Measurements from ENCODE around the gene PLXDC2. TPM values are rescaled to one million over a fixed set of nuclear protein-coding genes. Genes with fewer than 3 reads are reported as not detected.

The PLXDC2 gene
- total and polyA plus RNA-seq, 2 experiments from 2014 or later, result 13.5 to 19.4 TPM

DNA sequence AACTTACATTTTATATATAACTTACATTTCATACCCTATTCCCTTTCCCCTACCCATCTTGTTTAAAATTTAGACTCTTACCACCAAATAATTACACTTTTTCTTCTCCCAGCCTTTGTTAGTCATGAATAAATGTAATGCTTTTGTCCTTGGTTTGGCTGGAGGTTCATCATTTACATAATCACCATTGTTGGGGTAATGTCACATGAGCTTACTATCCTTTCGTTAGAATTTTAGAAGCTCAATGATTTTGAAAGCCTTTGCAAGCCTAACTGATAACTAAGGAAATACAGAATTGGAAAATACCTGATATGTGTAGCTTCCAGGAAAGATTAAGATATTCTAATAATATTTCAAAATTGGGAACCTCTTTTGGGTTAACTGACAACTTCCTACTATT is 171.7 kb downstream of the PLXDC2 start (continued):
- TF ChIP-seq, protein P1, sequence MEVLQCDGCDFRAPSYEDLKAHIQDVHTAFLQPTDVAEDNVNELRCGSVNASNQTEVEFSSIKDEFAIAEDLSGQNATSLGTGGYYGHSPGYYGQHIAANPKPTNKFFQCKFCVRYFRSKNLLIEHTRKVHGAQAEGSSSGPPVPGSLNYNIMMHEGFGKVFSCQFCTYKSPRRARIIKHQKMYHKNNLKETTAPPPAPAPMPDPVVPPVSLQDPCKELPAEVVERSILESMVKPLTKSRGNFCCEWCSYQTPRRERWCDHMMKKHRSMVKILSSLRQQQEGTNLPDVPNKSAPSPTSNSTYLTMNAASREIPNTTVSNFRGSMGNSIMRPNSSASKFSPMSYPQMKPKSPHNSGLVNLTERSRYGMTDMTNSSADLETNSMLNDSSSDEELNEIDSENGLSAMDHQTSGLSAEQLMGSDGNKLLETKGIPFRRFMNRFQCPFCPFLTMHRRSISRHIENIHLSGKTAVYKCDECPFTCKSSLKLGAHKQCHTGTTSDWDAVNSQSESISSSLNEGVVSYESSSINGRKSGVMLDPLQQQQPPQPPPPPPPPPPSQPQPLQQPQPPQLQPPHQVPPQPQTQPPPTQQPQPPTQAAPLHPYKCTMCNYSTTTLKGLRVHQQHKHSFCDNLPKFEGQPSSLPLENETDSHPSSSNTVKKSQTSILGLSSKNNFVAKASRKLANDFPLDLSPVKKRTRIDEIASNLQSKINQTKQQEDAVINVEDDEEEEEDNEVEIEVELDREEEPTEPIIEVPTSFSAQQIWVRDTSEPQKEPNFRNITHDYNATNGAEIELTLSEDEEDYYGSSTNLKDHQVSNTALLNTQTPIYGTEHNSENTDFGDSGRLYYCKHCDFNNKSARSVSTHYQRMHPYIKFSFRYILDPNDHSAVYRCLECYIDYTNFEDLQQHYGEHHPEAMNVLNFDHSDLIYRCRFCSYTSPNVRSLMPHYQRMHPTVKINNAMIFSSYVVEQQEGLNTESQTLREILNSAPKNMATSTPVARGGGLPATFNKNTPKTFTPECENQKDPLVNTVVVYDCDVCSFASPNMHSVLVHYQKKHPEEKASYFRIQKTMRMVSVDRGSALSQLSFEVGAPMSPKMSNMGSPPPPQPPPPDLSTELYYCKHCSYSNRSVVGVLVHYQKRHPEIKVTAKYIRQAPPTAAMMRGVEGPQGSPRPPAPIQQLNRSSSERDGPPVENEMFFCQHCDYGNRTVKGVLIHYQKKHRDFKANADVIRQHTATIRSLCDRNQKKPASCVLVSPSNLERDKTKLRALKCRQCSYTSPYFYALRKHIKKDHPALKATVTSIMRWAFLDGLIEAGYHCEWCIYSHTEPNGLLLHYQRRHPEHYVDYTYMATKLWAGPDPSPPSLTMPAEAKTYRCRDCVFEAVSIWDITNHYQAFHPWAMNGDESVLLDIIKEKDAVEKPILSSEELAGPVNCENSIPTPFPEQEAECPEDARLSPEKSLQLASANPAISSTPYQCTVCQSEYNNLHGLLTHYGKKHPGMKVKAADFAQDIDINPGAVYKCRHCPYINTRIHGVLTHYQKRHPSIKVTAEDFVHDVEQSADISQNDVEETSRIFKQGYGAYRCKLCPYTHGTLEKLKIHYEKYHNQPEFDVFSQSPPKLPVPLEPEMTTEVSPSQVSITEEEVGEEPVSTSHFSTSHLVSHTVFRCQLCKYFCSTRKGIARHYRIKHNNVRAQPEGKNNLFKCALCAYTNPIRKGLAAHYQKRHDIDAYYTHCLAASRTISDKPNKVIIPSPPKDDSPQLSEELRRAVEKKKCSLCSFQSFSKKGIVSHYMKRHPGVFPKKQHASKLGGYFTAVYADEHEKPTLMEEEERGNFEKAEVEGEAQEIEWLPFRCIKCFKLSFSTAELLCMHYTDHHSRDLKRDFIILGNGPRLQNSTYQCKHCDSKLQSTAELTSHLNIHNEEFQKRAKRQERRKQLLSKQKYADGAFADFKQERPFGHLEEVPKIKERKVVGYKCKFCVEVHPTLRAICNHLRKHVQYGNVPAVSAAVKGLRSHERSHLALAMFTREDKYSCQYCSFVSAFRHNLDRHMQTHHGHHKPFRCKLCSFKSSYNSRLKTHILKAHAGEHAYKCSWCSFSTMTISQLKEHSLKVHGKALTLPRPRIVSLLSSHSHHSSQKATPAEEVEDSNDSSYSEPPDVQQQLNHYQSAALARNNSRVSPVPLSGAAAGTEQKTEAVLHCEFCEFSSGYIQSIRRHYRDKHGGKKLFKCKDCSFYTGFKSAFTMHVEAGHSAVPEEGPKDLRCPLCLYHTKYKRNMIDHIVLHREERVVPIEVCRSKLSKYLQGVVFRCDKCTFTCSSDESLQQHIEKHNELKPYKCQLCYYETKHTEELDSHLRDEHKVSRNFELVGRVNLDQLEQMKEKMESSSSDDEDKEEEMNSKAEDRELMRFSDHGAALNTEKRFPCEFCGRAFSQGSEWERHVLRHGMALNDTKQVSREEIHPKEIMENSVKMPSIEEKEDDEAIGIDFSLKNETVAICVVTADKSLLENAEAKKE (CRISPR knock-in tag; IDR thresholded peaks at IDR 0.05), result no peak

DNA sequence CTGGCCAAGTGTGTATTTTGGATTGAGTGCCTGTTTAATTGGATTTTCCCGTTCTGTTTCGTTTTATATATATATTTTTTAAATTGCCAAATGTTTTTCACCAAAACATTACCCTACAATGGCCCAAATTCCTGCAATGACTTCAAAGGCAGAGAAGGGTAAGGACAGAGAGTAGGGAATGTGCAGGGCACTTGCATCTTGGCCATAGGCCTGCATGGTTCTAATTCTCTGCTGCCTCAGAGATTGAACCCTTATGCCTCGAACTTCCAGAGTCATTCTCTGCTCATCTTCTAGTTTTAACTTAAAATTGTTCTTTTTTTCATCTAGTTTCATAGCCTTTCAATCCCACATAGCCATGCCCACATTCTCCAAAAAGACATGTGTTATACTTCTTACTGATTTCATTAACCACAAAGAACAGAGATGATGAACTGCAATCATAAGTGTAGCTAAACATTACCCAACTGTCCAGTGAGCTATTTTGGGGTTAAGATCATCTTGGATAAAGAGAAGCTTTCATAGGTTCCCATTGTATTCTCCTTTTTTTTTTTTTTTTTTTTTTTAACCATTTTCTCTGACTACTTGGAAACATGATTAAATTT is 177.6 kb downstream of the PLXDC2 start:
- Histone ChIP-seq H3K4me1 (ENCODE audit: insufficient read depth) (peaks cover 13% of the 10 kb centered on the region), H3K36me3 (ENCODE audit: insufficient read depth) (no peaks in the 10 kb centered on the region), H4K20me1 (replicated peaks; ENCODE audit: insufficient read depth) (no peaks in the 10 kb centered on the region), H3K9me2 (ENCODE audit: insufficient read depth) (no peaks in the 10 kb centered on the region), H3K27ac (ENCODE audit: low read depth) (no peak overlapping the region), H3K4me2 (no peak overlapping the region), H3F3A (replicated peaks; ENCODE audit: low read depth) (no peaks in the 10 kb centered on the region), H3K79me2 (replicated peaks; ENCODE audit: insufficient read depth) (peaks cover 46% of the 10 kb centered on the region), H2AFZ (no peak overlapping the region), H3K27me3 (ENCODE audit: insufficient read depth) (no peaks in the 10 kb centered on the region), H3K4me3 (no peak overlapping the region)
- DNase-seq (ENCODE audit: low spot score), result no peak
- no peak for ATAC-seq
- H3K36me3 Mint-ChIP-seq (ENCODE audit: low read depth), result peaks cover 22% of the 10 kb centered on the region
- no peaks in the 10 kb centered on the region for H3K27me3 Mint-ChIP-seq (ENCODE audit: insufficient read depth, low read depth, poor library complexity)
- peaks cover 4% of the 10 kb centered on the region; the same call in 1 of the 3 replicates for H3K9me3 Mint-ChIP-seq
- H3K4me3 Mint-ChIP-seq, result no peak overlapping the region
- H3K27ac Mint-ChIP-seq, result no peak overlapping the region
- peaks cover 15% of the 10 kb centered on the region for H3K4me1 Mint-ChIP-seq
- TF ChIP-seq STAT1 (IDR thresholded peaks at IDR 0.05; ENCODE audit: unreplicated experiment), result no peak
- TF ChIP-seq ZNF331 (CRISPR knock-in tag; IDR thresholded peaks at IDR 0.05; ENCODE audit: low read depth), result no peak
- no peak for TF ChIP-seq NANOG (IDR thresholded peaks at IDR 0.05; ENCODE audit: borderline replicate concordance)
- TF ChIP-seq CTCF (conservative IDR thresholded peaks at IDR 0.05; ENCODE audit: low read depth in 2 of 2), result no peak
- no peak for TF ChIP-seq ZNF114 (CRISPR knock-in tag; IDR thresholded peaks at IDR 0.05)
- TF ChIP-seq CREB1 (CRISPR knock-in tag; IDR thresholded peaks at IDR 0.05; ENCODE audit: low read depth), result no peak
- TF ChIP-seq, protein P1 (CRISPR knock-in tag; IDR thresholded peaks at IDR 0.05), result no peak
- TF ChIP-seq EZH2phosphoT487 (IDR thresholded peaks at IDR 0.05; ENCODE audit: unreplicated experiment), result no peak
